ENCODE data around the gene PPP2R2B.

DNA sequence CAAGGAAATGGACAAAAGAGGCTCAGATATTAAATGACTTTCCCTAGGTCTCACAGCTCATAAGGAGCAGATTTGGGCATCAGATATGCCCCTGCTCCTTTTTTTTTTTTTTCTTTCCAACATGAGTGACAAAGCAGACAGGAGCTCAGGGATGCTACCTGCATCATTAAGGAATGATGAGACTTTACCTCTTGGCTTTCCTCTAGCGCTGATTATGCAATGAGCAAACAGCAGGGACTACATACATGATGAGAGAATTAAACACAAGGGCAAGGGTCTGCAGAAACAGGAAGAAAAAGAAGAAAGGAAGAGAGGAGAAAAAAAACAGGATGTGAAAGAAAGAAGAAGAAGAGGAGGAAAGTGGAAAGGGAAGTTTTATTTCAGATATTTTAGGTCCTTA is 179.9 kb downstream of the PPP2R2B start:
- TF ChIP-seq ZNF274 (IDR thresholded peaks at IDR 0.05; ENCODE audit: low read depth, low read length) (no peak), SUZ12 (IDR thresholded peaks at IDR 0.05; ENCODE audit: extremely low read depth, insufficient read depth, insufficient read length) (no peak), YY1 (IDR thresholded peaks at IDR 0.05; ENCODE audit: insufficient read depth, insufficient read length) (no peak)

Measured in NT2/D1 (cell line).